Tibial nerve (tissue), 4 donors: ENCODE results near the gene RUSC1. TPM values are rescaled to one million over a fixed set of nuclear protein-coding genes. Genes with fewer than 3 reads are reported as not detected.

ENCODE experiments used
- DNase-seq, 2 donors: peaks; one replicate each; pipeline ENCODE4 v3.0.0-alpha.2; 2019; ENCODE audit warnings: low spot score in 2 of 2
- H3K27ac ChIP-seq, 4 donors: fragments of 200-600 bp; sonication (generic) in 3 of 4; one replicate each; pipeline ENCODE4 v1.5.1; 2017 to 2019; ENCODE audit warnings: mild to moderate bottlenecking in 1 of 4
- H3K27me3 ChIP-seq, 2 donors: fragments of 200-600 bp; sonication (generic) in 1 of 2; one replicate each; pipeline versions ENCODE4 v1.5.1 to v1.6.0; 2017 to 2019
- H3K36me3 ChIP-seq, 3 donors: fragments of 200-600 bp; sonication (generic); one replicate each; pipeline ENCODE4 v1.5.1; 2018 to 2019
- H3K4me1 ChIP-seq, 4 donors: fragments of 200-600 bp; sonication (generic) in 3 of 4; one replicate each; pipeline ENCODE4 v1.5.1; 2017 to 2019
- H3K4me3 ChIP-seq, 4 donors: fragments of 200-600 bp; sonication (generic) in 3 of 4; one replicate each; pipeline ENCODE4 v1.5.1; 2017 to 2019; ENCODE audit warnings: mild to moderate bottlenecking in 1 of 4, moderate library complexity in 1 of 4
- H3K9me3 ChIP-seq, 4 donors: fragments of 200-600 bp; sonication (generic) in 3 of 4; one replicate each; pipeline ENCODE4 v1.5.1; 2017 to 2019
- EP300 ChIP-seq, 2 donors: sonication (generic); formaldehyde crosslinking; IDR thresholded peaks; one replicate each; pipeline ENCODE4 v1.6.1; 2017; ENCODE audit warnings: antibody characterized with exemption in 2 of 2, mild to moderate bottlenecking in 1 of 2
- POLR2A ChIP-seq, 2 donors: fragments of 450-650 bp; IDR thresholded peaks; one replicate each; pipeline ENCODE4 v1.6.1; 2017; ENCODE audit warnings: antibody characterized with exemption in 2 of 2, mild to moderate bottlenecking in 2 of 2, moderate library complexity in 2 of 2
- WGBS, 2 donors: methylation state at CpG; one replicate each; pipeline ENCODE4 v1.1.5; 2018; 5-methylcytosine and 5-hydroxymethylcytosine counted together
- total RNA-seq, 4 donors: library from RNA; depleted of rRNA; stranded (reverse); fragments of >200 nt; gene quantifications; one replicate each; pipeline ENCODE4 v1.1.0, GENCODE V29; 2016
- TF ChIP-seq, protein P1 (sequence below), 5 experiments: fragments of 200-600 bp in 3 of 5; fragments of 450-650 bp in 2 of 5; sonication (generic) in 3 of 5; IDR thresholded peaks; one replicate each; pipeline ENCODE4 v1.5.1; 2016 to 2019; ENCODE audit warnings: antibody characterized with exemption in 5 of 5, mild to moderate bottlenecking in 3 of 5, moderate library complexity in 2 of 5

Gene RUSC1
- total RNA-seq, 4 donors from 2014 or later = 22.2 to 36.0 (median 26.5) TPM

DNA sequence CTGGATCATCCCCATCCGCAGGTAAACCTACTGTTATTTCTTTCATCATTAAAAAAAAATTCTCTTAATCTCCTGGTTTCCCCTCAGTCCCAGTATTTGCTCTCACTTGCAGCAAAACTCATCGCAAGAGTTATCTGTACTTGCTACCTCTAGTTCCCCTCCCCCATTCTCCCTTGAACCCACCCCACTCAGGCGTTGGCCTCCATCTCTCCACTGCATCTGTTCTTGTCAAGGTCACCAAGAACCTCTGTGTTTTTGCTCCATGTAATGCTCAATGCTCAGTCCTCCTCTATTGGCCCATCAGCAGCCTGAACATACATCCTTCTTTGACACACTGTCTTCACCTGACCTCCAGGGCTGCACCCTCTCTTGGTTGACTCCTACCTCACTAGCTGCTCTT lies 24.0 kb upstream of the RUSC1 start:
- H3K27me3 ChIP-seq = peaks cover 0 to 31% of the 10 kb centered on the region in 2 donors
- no peak overlapping the region for H3K4me3 ChIP-seq
- TF ChIP-seq POLR2A (IDR thresholded peaks at IDR 0.05) (no peak), EP300 (IDR thresholded peaks at IDR 0.05) (no peak)
- TF ChIP-seq, protein P1, sequence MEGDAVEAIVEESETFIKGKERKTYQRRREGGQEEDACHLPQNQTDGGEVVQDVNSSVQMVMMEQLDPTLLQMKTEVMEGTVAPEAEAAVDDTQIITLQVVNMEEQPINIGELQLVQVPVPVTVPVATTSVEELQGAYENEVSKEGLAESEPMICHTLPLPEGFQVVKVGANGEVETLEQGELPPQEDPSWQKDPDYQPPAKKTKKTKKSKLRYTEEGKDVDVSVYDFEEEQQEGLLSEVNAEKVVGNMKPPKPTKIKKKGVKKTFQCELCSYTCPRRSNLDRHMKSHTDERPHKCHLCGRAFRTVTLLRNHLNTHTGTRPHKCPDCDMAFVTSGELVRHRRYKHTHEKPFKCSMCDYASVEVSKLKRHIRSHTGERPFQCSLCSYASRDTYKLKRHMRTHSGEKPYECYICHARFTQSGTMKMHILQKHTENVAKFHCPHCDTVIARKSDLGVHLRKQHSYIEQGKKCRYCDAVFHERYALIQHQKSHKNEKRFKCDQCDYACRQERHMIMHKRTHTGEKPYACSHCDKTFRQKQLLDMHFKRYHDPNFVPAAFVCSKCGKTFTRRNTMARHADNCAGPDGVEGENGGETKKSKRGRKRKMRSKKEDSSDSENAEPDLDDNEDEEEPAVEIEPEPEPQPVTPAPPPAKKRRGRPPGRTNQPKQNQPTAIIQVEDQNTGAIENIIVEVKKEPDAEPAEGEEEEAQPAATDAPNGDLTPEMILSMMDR (IDR thresholded peaks at IDR 0.05) = no peak
- no peaks in the 10 kb centered on the region for H3K36me3 ChIP-seq
- H3K27ac ChIP-seq = no peak overlapping the region
- H3K9me3 ChIP-seq = no peaks in the 10 kb centered on the region
- peaks cover 0 to 10% (median 3%) of the 10 kb centered on the region in 4 donors for H3K4me1 ChIP-seq
- no peak for DNase-seq
- WGBS, 2 donors = 85 to 91% methylated on average over 3 of the region's 3 CpGs

- peaks cover 0 to 31% of the 10 kb centered on the region in 2 donors for H3K27me3 ChIP-seq
- WGBS, 2 donors = 62 to 71% methylated on average over 7 of the region's 7 CpGs
- TF ChIP-seq POLR2A (IDR thresholded peaks at IDR 0.05) = no peak
These were observed 23.3 kb upstream of the RUSC1 start for GRCh38 chr1:155297384-155297783.

GRCh38 chr1:155300024-155300423 lies 20.7 kb upstream of the RUSC1 start:
- Histone ChIP-seq H3K4me1 (peaks cover 0 to 7% (median 3%) of the 10 kb centered on the region in 4 donors), H3K36me3 (no peaks in the 10 kb centered on the region), H3K27ac (no peak overlapping the region), H3K27me3 (peaks cover 0 to 24% of the 10 kb centered on the region in 2 donors), H3K9me3 (no peaks in the 10 kb centered on the region), H3K4me3 (no peak overlapping the region)
- no peak for DNase-seq
- no peak for TF ChIP-seq POLR2A (IDR thresholded peaks at IDR 0.05)
- TF ChIP-seq EP300 (IDR thresholded peaks at IDR 0.05) = no peak
- TF ChIP-seq, protein P1 (IDR thresholded peaks at IDR 0.05) = no peak
- 91 to 96% methylated on average over 8 of the region's 8 CpGs for WGBS, 2 donors

More at GRCh38 chr1:155297384-155297783, 23.3 kb upstream of the RUSC1 start:
- no peaks in the 10 kb centered on the region for H3K9me3 ChIP-seq
- H3K4me3 ChIP-seq = no peak overlapping the region
- no peak for DNase-seq
- H3K4me1 ChIP-seq = peaks cover 0 to 10% (median 3%) of the 10 kb centered on the region in 4 donors
- no peaks in the 10 kb centered on the region for H3K36me3 ChIP-seq
- no peak overlapping the region for H3K27ac ChIP-seq

GRCh38 chr1:155300553-155301329 lies 20.0 kb upstream of the RUSC1 start:
- no peaks in the 10 kb centered on the region for H3K36me3 ChIP-seq
- no peak for DNase-seq
- no peak for TF ChIP-seq EP300 (IDR thresholded peaks at IDR 0.05)
- TF ChIP-seq, protein P1 (IDR thresholded peaks at IDR 0.05) = no peak
- TF ChIP-seq POLR2A (IDR thresholded peaks at IDR 0.05) = no peak
- H3K27ac ChIP-seq = no peak overlapping the region
- no peaks in the 10 kb centered on the region for H3K9me3 ChIP-seq
- H3K4me1 ChIP-seq = peaks cover 0 to under 1% (median 0%) of the 10 kb centered on the region in 4 donors
- 84 to 86% methylated on average over 9 of the region's 9 CpGs for WGBS, 2 donors
- H3K4me3 ChIP-seq = no peak overlapping the region
- H3K27me3 ChIP-seq = peaks cover 0 to 16% of the 10 kb centered on the region in 2 donors

DNA sequence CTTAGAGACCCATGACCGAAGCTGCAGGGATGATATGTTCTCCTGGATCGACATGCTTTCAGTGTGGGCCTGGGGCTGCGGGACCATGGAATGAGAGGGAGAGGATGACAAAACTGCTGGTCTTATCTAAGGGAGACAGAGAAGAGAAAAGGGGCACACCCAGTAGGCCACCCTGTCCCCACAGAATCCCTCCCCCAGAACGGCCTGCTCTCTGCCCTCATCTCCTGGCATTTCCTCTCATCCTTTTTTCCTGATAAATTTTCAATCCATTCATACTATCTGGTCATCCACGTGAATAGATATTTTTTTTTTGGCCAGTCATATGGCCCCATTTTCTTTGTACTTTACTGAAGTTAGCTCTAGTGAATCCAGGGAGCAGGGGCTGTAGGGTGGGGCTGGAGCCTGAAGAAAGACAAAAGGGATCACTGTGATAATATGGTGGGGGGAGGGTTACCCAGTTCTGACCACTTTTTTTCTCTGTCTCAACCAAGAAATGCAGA lies 19.3 kb upstream of the RUSC1 start, which contains the start of gene PKLR:
Gene PKLR, minus strand, starts transcription at position 97 of the 500 bp plus-strand sequence. Its CDS starts 43 bp downstream, at position 54.
- H3K4me3 ChIP-seq = no peak within 1 kb of the TSS
- 81% methylated on average over 5 of the region's 5 CpGs for WGBS, 2 donors
- H3K27me3 ChIP-seq = peaks cover 0 to 10% of the 10 kb centered on the region in 2 donors
- no peak within 1 kb of the TSS for H3K27ac ChIP-seq
- no peaks in the 10 kb centered on the region for H3K9me3 ChIP-seq
- no peak for DNase-seq
- H3K4me1 ChIP-seq = peaks cover 0 to 6% (median 0%) of the 10 kb centered on the region in 4 donors
- H3K36me3 ChIP-seq = no peaks in the 10 kb centered on the region
- TF ChIP-seq POLR2A (IDR thresholded peaks at IDR 0.05) (no peak), EP300 (IDR thresholded peaks at IDR 0.05) (no peak)
- TF ChIP-seq, protein P1 (IDR thresholded peaks at IDR 0.05) = no peak
